Liver (tissue), 9 donors: ENCODE data around the gene EXOSC3. TPM values are rescaled to one million over a fixed set of nuclear protein-coding genes. Genes with fewer than 3 reads are reported as not detected.

ENCODE experiments used
- DNase-seq: peaks from one replicate; pipeline ENCODE4 v3.0.0-alpha.2; 2017; ENCODE audit warnings: low spot score
- H3K27ac ChIP-seq, 2 donors: one replicate each; pipeline ENCODE4 v1.7.0; 2013; ENCODE audit warnings: inconsistent platforms in 2 of 2, low read length in 2 of 2, control low read depth in 1 of 2, low read depth in 1 of 2, mild to moderate bottlenecking in 1 of 2
- H3K27me3 ChIP-seq, 4 donors: one replicate each; pipeline versions ENCODE4 v1.6.1 to v1.7.0; 2013; ENCODE audit warnings: low read length in 3 of 4, inconsistent platforms in 1 of 4, mild to moderate bottlenecking in 1 of 4, moderate library complexity in 1 of 4; ENCODE audit not compliant: control insufficient read depth in 4 of 4, insufficient read depth in 4 of 4
- H3K36me3 ChIP-seq, 4 donors: one replicate each; pipeline versions ENCODE4 v1.6.1 to v1.7.0; 2013; ENCODE audit warnings: low read length in 3 of 4, mild to moderate bottlenecking in 3 of 4, low read depth in 1 of 4, moderate library complexity in 1 of 4; ENCODE audit not compliant: control insufficient read depth in 4 of 4, insufficient read depth in 3 of 4
- H3K4me1 ChIP-seq, 4 donors: one replicate each; pipeline versions ENCODE4 v1.6.1 to v1.7.0; 2013; ENCODE audit warnings: low read length in 3 of 4, mild to moderate bottlenecking in 3 of 4, moderate library complexity in 1 of 4; ENCODE audit not compliant: control insufficient read depth in 4 of 4, insufficient read depth in 4 of 4
- H3K4me3 ChIP-seq, 3 donors: one replicate each; pipeline versions ENCODE4 v1.6.1 to v1.7.0; 2013; ENCODE audit warnings: low read length in 3 of 3, control low read depth in 1 of 3, low read depth in 1 of 3, mild to moderate bottlenecking in 1 of 3
- H3K9ac ChIP-seq, 2 donors: one replicate each; pipeline ENCODE4 v1.7.0; 2013; ENCODE audit warnings: low read length in 2 of 2, mild to moderate bottlenecking in 2 of 2, moderate library complexity in 2 of 2, control low read depth in 1 of 2, low read depth in 1 of 2
- H3K9me3 ChIP-seq, 4 donors: one replicate each; pipeline versions ENCODE4 v1.6.1 to v1.7.0; 2013; ENCODE audit warnings: low read length in 3 of 4; ENCODE audit not compliant: control insufficient read depth in 4 of 4
- EGR1 ChIP-seq, 2 donors: IDR thresholded peaks; 2 replicates each; pipeline ENCODE4 v1.6.1; 2016 to 2018; ENCODE audit warnings: antibody characterized with exemption in 2 of 2, low read depth in 2 of 2
- FOXA1 ChIP-seq: IDR thresholded peaks from 2 replicates; pipeline ENCODE4 v1.6.1; 2016; ENCODE audit warnings: antibody characterized with exemption
- FOXA2 ChIP-seq: IDR thresholded peaks from 2 replicates; pipeline ENCODE4 v1.6.1; 2016; ENCODE audit warnings: antibody characterized with exemption
- GABPA ChIP-seq, 2 donors: IDR thresholded peaks in 1 of 2; conservative IDR thresholded peaks in 1 of 2; 2 replicates each; pipeline ENCODE4 v1.6.1; 2016; ENCODE audit warnings: antibody characterized with exemption in 2 of 2, mild to moderate bottlenecking in 1 of 2, moderate library complexity in 1 of 2
- HNF4A ChIP-seq, 2 donors: conservative IDR thresholded peaks; 2 replicates each; pipeline ENCODE4 v1.6.1; 2016; ENCODE audit warnings: antibody characterized with exemption in 2 of 2, mild to moderate bottlenecking in 2 of 2
- JUND ChIP-seq, 2 donors: IDR thresholded peaks; 2 replicates each; pipeline ENCODE4 v1.6.1; 2016; ENCODE audit warnings: antibody characterized with exemption in 2 of 2
- NR2F2 ChIP-seq: IDR thresholded peaks from 2 replicates; pipeline ENCODE4 v1.6.1; 2016; ENCODE audit warnings: antibody characterized with exemption
- RAD21 ChIP-seq, 2 donors: IDR thresholded peaks; 2 replicates each; pipeline ENCODE4 v1.6.1; 2016; ENCODE audit warnings: antibody characterized with exemption in 2 of 2, mild to moderate bottlenecking in 2 of 2
- RXRA ChIP-seq, 2 donors: IDR thresholded peaks; 2 replicates each; pipeline ENCODE4 v1.6.1; 2017 to 2018; ENCODE audit warnings: antibody characterized with exemption in 2 of 2, mild to moderate bottlenecking in 1 of 2
- TAF1 ChIP-seq: conservative IDR thresholded peaks from 2 replicates; pipeline ENCODE4 v1.6.1; 2016; ENCODE audit warnings: antibody characterized with exemption, mild to moderate bottlenecking
- YY1 ChIP-seq: IDR thresholded peaks from 2 replicates; pipeline ENCODE4 v1.6.1; 2016; ENCODE audit warnings: antibody characterized with exemption, mild to moderate bottlenecking
- WGBS: extraction: QIAGEN DNeasy Blood & Tissue Kit; methylation state at CpG from one replicate; pipeline ENCODE4 v1.1.7; 2013; 5-methylcytosine and 5-hydroxymethylcytosine counted together
- polyA plus RNA-seq, 2 donors: library from polyadenylated mRNA; stranded (reverse) in 1 of 2; unstranded in 1 of 2; fragments of 200-250 nt in 1 of 2; fragments of >200 nt in 1 of 2; fragmentation: Nextera tagmentation in 1 of 2; extraction: Ambion mirVana in 1 of 2; gene quantifications; one replicate each; pipeline versions ENCODE4 v1.2.1 to v1.2.3, GENCODE V29; 2013 to 2015
- total RNA-seq, 2 donors: library from RNA; depleted of rRNA; stranded (reverse); fragments of >200 nt; gene quantifications; one replicate each; pipeline ENCODE4 v1.2.3, GENCODE V29; 2014
- TF ChIP-seq, protein P1 (sequence below): IDR thresholded peaks from 2 replicates; pipeline ENCODE4 v1.6.1; 2016; ENCODE audit warnings: antibody characterized with exemption
- TF ChIP-seq, protein P2 (sequence below): fragments of 150-350 bp; IDR thresholded peaks from 2 replicates; pipeline ENCODE4 v1.5.1; 2017; ENCODE audit warnings: improper control_type of control experiment, low read depth, low read length; ENCODE audit not compliant: missing input control
- TF ChIP-seq, protein P3 (sequence below): IDR thresholded peaks from 2 replicates; pipeline ENCODE4 v1.6.1; 2016; ENCODE audit warnings: antibody characterized with exemption, mild to moderate bottlenecking
- TF ChIP-seq, protein P4 (sequence below): IDR thresholded peaks from 2 replicates; pipeline ENCODE4 v1.6.1; 2016; ENCODE audit warnings: antibody characterized with exemption
- donor health status: healthy.
- donor health status: healthy.
- donor health status: healthy.
- donor health status: healthy.
- donor health status: healthy.

Gene EXOSC3
- total and polyA plus RNA-seq, 4 donors = 16.2 to 27.7 (median 19.6) TPM

DNA sequence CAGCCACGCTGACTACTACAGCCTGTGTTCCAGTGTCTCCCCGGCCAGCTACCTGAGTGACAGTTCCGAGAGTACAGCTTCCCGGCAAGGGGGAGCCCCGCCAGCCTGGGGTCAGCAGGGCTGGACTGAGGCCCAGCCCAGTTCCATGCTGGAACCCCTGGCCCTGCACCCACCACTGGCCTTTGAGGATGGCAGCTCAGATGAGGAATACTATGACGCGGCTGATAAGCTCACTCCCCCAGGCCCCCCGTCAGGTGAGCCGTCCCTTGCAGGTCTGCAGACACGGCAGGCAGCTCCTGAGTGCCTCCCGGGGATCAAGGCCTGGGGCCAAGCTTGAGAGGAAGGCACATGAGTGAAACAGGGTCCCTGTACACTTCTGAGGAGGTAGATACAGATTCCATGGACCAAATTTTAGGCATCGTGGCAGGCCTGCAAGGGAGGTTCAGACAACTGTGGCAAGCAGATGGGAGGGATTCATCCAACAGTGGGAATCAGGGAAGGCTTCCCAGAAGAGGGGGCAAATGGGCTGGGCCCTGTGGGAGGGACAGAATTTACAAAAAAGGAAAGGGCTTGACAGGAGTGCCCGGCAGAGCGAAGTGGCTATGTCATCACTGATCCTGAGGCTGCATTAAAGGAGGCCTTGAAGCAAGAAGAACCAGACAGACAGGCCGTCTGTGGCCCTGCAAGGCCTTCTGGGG is 44.1 kb downstream of the EXOSC3 start:
- WGBS = 87% methylated on average over 15 of the region's 15 CpGs
- no peak overlapping the region for H3K4me3 ChIP-seq
- TF ChIP-seq EGR1 (IDR thresholded peaks at IDR 0.05; ENCODE audit: low read depth in 2 of 2) = no peak
- no peak for TF ChIP-seq FOXA2
- no peak for TF ChIP-seq FOXA1
- TF ChIP-seq NR2F2 = no peak
- TF ChIP-seq RAD21 (IDR thresholded peaks at IDR 0.05) = no peak
- TF ChIP-seq, protein P1, sequence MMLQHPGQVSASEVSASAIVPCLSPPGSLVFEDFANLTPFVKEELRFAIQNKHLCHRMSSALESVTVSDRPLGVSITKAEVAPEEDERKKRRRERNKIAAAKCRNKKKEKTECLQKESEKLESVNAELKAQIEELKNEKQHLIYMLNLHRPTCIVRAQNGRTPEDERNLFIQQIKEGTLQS = no peak
- TF ChIP-seq RXRA (IDR thresholded peaks at IDR 0.05) = no peak
- no peak for TF ChIP-seq HNF4A (conservative IDR thresholded peaks at IDR 0.05)
- TF ChIP-seq, protein P2, sequence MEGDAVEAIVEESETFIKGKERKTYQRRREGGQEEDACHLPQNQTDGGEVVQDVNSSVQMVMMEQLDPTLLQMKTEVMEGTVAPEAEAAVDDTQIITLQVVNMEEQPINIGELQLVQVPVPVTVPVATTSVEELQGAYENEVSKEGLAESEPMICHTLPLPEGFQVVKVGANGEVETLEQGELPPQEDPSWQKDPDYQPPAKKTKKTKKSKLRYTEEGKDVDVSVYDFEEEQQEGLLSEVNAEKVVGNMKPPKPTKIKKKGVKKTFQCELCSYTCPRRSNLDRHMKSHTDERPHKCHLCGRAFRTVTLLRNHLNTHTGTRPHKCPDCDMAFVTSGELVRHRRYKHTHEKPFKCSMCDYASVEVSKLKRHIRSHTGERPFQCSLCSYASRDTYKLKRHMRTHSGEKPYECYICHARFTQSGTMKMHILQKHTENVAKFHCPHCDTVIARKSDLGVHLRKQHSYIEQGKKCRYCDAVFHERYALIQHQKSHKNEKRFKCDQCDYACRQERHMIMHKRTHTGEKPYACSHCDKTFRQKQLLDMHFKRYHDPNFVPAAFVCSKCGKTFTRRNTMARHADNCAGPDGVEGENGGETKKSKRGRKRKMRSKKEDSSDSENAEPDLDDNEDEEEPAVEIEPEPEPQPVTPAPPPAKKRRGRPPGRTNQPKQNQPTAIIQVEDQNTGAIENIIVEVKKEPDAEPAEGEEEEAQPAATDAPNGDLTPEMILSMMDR = no peak
- H3K9ac ChIP-seq = no peak overlapping the region
- no peak for DNase-seq
- no peaks in the 10 kb centered on the region for H3K9me3 ChIP-seq
- H3K27me3 ChIP-seq = no peaks in the 10 kb centered on the region
- no peaks in the 10 kb centered on the region for H3K4me1 ChIP-seq
- no peak overlapping the region for H3K27ac ChIP-seq
- no peaks in the 10 kb centered on the region for H3K36me3 ChIP-seq

DNA sequence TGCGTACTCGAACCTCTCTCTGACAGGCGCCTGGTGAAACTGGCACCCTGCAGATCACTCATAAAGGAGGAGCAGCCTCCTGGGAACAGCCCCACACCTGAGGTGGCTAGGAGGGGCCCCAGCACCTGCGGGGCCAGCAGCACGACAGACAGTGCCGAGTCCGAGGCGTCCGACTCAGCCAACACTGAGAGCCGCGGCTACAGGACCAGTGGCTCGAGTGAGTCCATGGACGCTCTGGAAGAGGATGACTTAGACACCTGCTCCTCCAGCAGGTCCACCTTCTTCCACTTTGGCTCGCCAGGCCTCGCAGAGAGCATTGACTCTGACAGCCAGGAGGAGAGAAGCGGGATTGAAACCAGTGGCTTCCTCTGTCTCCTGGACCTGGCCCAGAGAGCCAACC is 44.7 kb downstream of the EXOSC3 start:
- TF ChIP-seq, protein P3, sequence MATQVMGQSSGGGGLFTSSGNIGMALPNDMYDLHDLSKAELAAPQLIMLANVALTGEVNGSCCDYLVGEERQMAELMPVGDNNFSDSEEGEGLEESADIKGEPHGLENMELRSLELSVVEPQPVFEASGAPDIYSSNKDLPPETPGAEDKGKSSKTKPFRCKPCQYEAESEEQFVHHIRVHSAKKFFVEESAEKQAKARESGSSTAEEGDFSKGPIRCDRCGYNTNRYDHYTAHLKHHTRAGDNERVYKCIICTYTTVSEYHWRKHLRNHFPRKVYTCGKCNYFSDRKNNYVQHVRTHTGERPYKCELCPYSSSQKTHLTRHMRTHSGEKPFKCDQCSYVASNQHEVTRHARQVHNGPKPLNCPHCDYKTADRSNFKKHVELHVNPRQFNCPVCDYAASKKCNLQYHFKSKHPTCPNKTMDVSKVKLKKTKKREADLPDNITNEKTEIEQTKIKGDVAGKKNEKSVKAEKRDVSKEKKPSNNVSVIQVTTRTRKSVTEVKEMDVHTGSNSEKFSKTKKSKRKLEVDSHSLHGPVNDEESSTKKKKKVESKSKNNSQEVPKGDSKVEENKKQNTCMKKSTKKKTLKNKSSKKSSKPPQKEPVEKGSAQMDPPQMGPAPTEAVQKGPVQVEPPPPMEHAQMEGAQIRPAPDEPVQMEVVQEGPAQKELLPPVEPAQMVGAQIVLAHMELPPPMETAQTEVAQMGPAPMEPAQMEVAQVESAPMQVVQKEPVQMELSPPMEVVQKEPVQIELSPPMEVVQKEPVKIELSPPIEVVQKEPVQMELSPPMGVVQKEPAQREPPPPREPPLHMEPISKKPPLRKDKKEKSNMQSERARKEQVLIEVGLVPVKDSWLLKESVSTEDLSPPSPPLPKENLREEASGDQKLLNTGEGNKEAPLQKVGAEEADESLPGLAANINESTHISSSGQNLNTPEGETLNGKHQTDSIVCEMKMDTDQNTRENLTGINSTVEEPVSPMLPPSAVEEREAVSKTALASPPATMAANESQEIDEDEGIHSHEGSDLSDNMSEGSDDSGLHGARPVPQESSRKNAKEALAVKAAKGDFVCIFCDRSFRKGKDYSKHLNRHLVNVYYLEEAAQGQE = no peak
- TF ChIP-seq JUND (IDR thresholded peaks at IDR 0.05) (no peak), EGR1 (IDR thresholded peaks at IDR 0.05; ENCODE audit: low read depth in 2 of 2) (no peak)
- Histone ChIP-seq H3K9me3 (no peaks in the 10 kb centered on the region), H3K36me3 (no peaks in the 10 kb centered on the region), H3K4me3 (no peak overlapping the region), H3K27ac (no peak overlapping the region), H3K4me1 (no peaks in the 10 kb centered on the region), H3K9ac (no peak overlapping the region), H3K27me3 (no peaks in the 10 kb centered on the region)
- WGBS = 96% methylated on average over 16 of the region's 16 CpGs
- DNase-seq = no peak

DNA sequence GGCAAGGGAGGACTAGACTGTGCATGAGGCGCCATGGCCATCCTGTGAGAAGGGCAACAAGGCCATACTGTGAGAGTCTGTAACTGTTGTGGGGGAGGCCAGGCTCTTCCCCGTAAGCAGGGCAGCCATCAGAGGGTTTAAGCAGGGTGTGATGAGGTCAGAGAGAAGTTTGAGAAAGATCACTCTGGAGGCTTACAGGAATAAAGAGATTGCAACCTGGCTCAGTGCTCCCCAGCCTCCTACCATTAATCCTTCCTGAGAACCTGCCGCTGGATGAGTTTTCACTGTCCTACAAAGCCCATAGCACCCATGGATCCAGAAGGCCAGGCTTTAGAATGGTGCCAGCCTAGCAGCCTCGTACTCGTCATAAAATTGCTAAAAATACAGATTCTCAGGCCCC is 45.6 kb downstream of the EXOSC3 start:
- Histone ChIP-seq H3K9me3 (no peaks in the 10 kb centered on the region), H3K9ac (no peak overlapping the region), H3K4me1 (no peaks in the 10 kb centered on the region), H3K36me3 (no peaks in the 10 kb centered on the region), H3K4me3 (no peak overlapping the region), H3K27ac (no peak overlapping the region), H3K27me3 (no peaks in the 10 kb centered on the region)
- no peak for DNase-seq
- no peak for TF ChIP-seq RXRA (IDR thresholded peaks at IDR 0.05)
- no peak for TF ChIP-seq EGR1 (IDR thresholded peaks at IDR 0.05; ENCODE audit: low read depth in 2 of 2)
- TF ChIP-seq, protein P4, sequence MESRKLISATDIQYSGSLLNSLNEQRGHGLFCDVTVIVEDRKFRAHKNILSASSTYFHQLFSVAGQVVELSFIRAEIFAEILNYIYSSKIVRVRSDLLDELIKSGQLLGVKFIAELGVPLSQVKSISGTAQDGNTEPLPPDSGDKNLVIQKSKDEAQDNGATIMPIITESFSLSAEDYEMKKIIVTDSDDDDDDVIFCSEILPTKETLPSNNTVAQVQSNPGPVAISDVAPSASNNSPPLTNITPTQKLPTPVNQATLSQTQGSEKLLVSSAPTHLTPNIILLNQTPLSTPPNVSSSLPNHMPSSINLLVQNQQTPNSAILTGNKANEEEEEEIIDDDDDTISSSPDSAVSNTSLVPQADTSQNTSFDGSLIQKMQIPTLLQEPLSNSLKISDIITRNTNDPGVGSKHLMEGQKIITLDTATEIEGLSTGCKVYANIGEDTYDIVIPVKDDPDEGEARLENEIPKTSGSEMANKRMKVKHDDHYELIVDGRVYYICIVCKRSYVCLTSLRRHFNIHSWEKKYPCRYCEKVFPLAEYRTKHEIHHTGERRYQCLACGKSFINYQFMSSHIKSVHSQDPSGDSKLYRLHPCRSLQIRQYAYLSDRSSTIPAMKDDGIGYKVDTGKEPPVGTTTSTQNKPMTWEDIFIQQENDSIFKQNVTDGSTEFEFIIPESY = no peak
- no peak for TF ChIP-seq FOXA2
- no peak for TF ChIP-seq GABPA (IDR thresholded peaks at IDR 0.05 in 1 of 2, conservative IDR thresholded peaks at IDR 0.05 in 1 of 2)
- no peak for TF ChIP-seq JUND (IDR thresholded peaks at IDR 0.05)
- no peak for TF ChIP-seq HNF4A (conservative IDR thresholded peaks at IDR 0.05)
- TF ChIP-seq YY1 = no peak
- no peak for TF ChIP-seq FOXA1
- TF ChIP-seq RAD21 (IDR thresholded peaks at IDR 0.05) = no peak
- TF ChIP-seq NR2F2 = no peak
- TF ChIP-seq TAF1 = no peak
- WGBS = 93% methylated on average over 5 of the region's 5 CpGs
